IPS DF 4.7 (cell line): ENCODE data around the gene AJAP1.

ENCODE experiments used
- DNase-seq: peaks from one replicate; pipeline ENCODE4 v3.0.0-alpha.2; 2013; ENCODE audit warnings: low spot score; ENCODE audit errors: extremely low read depth

The AJAP1 gene

DNA sequence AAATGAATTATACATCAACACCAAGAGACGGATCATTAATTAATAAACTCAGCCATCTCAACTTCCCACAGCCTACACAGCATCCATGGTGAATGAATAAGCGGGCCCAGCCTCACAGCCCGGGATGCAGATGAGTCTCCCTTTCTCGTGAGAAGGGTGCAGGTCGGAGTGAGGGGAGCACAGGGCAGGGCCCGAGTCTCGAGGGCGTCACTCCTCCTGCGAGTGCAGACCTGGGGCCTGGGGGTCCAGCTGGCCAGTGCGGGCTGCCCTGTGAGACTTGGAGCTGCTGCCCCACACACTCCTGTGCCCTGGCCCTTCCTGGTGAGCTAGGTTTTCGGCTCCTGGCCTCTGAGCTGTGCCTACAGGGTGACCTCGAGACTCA lies 74.7 kb downstream of the AJAP1 start:
- no peak for DNase-seq

- no peak for DNase-seq
Measured at GRCh38 chr1:4730078-4730477, 75.7 kb downstream of the AJAP1 start.

DNA sequence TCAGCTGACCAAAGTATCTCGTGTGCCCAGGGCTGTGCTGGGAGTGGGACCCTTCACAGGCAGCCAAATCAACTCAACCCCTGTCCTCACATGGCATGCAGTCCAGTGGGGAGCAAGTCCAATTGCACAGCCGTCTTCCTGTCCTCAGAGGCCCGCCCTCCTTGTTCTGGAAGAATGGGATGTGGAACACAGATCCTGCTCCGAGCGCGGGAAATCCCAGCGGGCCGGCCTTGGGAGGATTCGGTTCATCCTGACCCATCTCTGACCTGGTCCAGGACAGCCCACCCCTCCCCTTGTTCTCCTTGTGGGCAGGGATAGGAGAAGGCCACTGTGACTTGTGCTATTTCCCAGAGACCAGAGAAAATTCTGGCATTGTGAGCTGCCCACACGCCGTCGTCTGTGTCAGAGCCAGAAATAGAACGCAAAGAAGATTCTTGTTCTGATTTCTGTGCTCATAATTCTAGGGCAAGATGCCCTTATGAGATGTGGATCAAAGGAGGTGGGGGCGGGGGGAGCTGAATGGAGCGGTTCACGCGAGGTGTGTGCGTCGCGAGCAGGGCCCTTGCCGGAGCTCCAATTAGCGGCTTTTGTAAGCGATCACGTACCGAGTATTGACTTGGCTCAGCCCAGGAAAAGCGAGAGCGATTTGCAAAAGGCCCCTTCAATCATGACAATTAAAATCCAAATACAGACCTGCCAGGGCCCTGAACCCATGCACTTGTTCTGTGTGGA lies 79.2 kb downstream of the AJAP1 start:
- no peak for DNase-seq

DNA sequence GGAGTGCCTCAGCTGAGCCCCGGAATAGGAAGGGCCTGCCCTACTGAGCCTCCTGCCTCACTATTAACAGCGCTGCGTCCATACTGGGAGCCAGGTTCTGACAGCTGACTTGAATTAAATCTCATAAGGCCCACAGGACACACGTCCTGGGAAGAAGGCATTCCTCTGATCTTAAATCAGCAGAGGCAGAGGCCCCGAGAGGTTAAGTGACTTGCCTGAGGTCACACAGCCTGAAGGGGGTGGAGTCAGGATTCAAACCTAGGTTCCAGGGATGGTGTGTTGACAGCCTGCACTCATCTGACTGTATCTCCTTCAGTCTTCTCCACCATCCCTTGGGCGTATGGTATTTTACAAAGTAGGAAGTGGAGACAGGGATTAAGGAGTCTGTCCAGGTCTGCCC lies 79.8 kb downstream of the AJAP1 start:
- DNase-seq = no peak

DNA sequence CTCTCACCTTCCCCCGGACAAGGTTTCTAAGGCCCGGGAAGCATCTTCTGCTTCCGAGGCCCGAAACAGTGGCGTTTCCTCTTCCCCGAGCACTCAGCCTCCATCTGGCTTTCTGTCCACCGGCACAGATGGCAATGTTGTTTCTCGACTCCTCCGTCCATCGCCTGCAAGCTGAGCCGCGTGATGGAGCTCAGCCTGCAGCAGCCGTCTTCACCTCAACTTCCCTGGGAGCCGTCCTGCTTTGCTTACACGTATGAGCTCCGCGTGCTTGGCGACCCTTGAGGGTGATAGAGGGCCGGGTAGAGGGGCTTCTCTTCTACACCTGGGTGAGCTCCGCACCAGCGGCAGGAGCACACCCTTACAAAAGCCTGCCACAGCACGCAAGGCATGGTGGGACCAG lies 80.4 kb downstream of the AJAP1 start:
- DNase-seq = no peak

GRCh38 chr1:4736254-4736653 lies 81.8 kb downstream of the AJAP1 start:
- no peak for DNase-seq

DNA sequence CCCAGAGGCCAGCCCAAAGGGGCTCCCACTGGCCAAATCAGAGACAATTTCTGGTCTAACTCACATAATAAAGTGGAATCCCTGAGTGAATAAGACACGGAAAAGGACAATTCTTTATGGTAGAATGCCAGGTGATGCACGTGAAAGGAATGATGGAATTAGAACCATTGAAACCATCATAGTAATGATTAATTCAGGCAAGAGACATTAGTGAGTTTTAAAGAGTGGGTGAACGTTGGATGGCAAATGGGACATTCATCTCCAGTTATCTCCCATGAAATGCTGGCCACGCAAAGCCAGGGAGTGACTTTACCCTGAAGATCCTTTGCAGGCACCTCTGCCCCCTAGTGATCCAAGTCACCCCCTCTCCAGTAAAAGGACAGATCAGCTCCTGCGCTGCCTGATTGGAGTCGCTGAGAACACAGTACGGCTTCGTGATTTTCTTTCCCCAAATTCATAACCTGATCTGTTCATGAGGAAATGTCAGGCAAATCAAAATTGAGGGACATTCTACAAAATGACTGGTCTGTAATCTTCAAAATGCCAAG lies 87.5 kb downstream of the AJAP1 start:
- no peak for DNase-seq

- no peak for DNase-seq
Measured at GRCh38 chr1:4743978-4744750, 89.8 kb downstream of the AJAP1 start.

GRCh38 chr1:4745560-4745959 lies 91.2 kb downstream of the AJAP1 start:
- DNase-seq = no peak

- DNase-seq = no peak
Measured at GRCh38 chr1:4749406-4749805, 95.0 kb downstream of the AJAP1 start.

- no peak for DNase-seq
Measured at GRCh38 chr1:4750177-4750576, 95.8 kb downstream of the AJAP1 start.

DNA sequence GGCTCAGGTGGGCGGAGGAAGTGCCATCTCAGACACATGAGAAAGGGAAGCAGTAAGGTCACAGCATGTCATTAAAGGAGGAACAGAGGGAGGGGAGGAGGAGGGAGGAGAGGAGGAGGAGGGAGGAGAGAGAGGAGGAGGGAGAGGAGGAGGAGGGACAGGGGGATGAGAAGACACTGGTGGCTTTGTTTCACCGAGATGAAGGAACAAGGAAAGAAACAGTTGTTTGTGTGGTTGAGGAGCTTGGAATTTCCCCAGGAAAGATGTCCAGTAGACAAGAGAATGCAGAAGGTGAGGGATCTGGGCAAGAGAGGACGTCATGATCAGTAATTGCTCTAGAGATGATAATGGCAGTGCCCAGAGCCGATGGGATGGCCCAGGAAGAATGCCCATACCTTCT lies 97.7 kb downstream of the AJAP1 start:
- DNase-seq = no peak

- no peak for DNase-seq
Measured at GRCh38 chr1:4754816-4755215, 100.4 kb downstream of the AJAP1 start.

DNA sequence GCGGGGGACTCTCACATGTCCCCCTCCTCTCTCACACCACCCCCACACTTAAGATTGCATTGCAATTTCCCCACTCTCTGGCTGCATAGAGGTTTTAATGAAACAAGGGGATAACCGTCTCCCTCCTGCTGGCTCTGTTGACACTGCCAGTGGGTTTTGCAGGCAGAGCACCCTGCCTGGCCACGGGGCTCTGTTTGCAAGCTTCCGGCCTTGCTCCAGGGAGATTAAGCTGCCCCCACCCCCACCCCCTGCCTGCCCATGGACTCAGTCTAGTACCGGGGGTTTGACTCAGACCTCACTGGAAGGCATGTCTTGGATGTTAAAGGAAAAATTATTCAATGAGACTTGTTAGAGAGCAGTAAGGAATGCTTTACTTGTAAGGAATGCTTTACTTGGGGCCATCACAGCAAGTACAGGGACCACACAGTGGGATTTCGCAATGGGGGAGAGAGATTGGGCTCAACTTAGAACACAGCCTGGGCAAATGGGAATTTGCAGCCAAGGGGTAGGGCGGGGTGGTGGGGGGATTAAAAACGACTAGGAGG lies 101.0 kb downstream of the AJAP1 start:
- no peak for DNase-seq

DNA sequence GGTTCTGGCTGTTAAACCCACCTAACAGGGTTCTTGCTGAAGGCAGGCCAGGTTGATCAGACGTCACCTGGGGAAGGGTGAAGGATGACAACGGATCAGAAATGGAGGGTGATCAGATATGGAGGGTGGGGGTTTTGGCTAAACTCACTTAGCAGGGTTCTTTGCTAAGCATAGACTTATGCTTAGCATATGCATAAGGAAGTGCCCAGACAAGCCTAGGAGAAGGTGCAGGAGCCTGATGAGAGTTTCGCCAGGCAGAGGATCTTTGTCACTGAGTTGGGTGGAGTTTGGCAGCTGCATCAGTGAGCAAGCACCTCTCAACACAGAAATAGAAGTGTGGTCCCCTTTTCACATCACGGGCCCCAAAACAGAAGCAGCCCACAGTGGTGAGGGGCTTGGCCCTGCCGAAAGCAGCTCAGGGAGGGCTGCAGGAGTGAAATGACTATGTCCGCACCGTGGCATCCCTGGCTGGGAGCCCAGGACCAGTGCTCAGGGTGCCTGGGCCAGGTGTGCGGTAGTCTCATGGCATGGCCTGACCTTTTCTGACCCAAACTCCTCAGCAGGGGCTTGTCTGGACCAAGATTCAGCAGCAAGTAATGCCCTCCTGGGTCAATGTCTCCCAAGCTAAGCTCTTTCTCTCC lies 101.6 kb downstream of the AJAP1 start:
- DNase-seq = no peak

DNA sequence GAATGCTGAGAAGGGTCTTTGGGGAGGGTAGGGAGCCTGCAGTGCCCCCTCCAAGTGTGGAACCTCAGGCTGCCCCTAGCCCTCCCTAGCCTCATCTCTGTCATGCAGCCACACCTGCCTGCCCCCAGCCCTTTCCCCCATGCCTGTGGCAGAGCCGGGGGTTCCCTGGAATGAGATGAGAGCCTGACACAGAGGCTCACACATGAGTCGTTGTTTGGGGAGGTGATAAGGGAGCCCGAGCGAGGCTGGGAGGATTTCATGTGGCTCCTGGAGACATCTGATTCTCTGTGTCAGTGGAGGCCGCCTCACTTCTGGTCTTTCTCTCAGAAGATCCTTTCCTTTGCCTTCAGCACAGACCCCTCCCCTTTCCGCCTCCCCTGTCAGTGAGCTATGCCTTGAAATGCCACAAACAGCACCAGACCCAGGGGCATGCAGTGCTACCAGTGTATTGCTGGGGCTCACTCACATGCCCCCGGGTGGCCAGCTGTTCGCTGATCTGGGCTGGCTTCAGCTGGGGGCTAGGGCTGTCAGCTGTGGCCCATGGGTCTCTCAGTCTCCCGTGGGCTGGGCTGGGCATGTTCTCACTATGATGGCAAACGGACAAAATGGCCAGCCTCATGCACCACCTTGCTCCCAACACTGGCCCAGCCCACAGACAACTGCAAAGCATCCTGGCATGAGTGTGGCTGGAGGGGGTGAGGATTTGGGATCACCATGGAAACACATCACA lies 102.6 kb downstream of the AJAP1 start:
- DNase-seq = no peak

- no peak for DNase-seq
Measured at GRCh38 chr1:4759671-4760070, 105.3 kb downstream of the AJAP1 start.

DNA sequence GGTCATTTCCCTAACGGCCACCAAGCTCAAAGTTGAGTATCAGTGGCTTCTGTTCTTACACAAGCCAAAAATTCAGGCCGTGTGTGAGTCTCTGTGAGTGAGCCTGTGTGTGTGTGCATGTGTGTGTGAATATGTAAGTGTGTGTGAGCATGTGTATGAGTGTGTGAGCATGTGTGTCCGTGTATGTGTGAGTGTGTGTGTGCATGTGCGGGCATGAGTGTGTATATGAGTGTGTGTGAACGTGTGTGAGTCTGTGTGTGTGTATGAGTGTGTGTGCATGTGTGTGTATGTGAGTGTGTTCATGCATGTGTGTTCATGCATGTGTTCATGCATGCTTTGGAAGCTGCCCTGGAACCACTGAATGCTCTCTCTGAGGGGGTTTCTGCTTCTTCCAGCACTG lies 105.7 kb downstream of the AJAP1 start:
- DNase-seq = no peak

DNA sequence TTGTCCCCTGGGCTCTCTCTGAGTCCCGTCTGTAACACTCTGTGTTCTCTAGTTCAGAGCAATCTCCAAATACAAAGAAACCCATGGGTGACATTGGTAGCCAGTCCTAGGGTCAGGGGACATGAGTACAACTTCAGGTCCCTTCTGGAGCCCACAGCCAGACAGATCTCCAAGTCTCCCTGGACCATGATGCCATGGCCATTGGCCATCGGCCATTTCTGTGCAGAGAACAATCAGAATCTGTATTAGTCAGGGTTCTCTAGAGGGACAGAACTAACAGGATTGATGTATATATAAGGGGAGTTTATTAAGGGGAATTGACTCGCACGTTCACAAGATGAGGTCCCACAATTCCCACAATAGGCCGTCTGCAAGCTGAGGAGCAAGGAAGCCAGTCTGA lies 106.9 kb downstream of the AJAP1 start:
- DNase-seq = no peak

- no peak for DNase-seq
Measured at GRCh38 chr1:4762146-4762545, 107.7 kb downstream of the AJAP1 start.

DNA sequence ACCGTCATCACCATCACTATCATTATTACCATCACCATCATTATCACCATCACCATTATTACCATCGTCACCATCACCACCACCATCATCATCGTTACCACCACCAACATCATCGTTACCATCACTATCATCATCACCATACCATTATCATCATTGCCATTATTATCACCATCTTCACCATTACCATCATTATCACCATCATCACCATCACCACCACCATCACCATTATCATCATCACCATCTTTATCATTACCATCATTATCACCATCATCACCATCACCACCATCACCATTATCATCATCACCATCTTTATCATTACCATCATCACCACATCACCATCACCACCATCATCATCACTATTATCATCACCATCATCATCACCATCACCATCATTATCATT lies 112.9 kb downstream of the AJAP1 start:
- DNase-seq = no peak
